Measurements from ENCODE around the gene SLC12A5. TPM values are rescaled to one million over a fixed set of nuclear protein-coding genes. Genes with fewer than 3 reads are reported as not detected.
A peak's percentile ranks its signal among the peaks of the same experiment; 100 is the strongest.

Gene SLC12A5
- total RNA-seq, 1 experiment from 2014 or later: not detected

DNA sequence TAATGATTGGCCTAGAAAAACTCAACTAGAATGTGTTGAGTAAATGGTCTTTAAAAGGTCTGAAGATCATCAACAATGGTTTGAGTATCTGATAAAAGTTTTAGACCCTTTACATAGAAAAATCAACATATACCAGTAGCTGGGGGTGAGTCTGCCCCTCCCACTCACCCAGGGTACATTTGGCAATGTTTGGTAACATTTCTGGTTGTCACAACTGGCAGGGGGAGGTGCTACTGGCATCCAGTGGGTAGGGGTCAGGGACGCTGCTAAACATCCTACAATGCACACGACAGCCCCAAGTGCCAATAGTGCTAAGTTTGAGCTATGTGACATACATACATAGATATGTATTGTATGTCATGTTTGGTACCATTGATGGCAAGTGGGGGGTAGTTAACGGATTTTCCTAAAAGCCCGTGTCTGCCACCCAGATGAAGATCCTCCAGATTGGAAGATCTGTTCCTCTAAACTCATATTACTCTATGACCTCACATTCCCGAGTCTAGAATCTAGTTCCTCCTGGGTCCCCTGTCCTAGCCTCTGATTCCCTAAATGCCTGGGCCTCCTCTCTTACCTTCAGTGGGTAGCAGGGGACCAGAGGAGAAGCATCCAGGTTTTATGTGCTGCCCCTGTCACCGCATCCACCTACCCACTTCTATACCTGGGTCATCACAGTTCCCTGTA is 22.9 kb upstream of the SLC12A5 start:
- no peak for DNase-seq (ENCODE audit: low spot score)

DNA sequence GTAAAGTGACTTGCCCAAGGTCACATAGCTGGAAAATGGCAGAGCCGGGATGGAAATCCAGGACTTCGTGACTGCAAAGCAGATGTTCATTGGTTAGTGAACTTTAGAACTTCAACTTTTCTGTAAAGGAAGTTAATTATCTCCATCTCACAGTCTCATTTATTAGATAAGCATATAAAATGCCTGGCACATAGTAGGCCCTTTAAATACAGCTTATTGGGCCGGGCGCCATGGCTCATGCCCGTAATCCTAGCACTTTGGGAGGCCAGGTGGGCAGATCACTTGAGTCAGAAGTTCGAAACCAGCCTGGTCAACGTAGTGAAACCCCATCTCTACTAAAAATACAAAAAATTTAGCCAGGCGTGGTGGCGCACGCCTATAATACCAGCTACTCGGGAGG is 22.1 kb upstream of the SLC12A5 start:
- DNase-seq (ENCODE audit: low spot score): no peak

DNA sequence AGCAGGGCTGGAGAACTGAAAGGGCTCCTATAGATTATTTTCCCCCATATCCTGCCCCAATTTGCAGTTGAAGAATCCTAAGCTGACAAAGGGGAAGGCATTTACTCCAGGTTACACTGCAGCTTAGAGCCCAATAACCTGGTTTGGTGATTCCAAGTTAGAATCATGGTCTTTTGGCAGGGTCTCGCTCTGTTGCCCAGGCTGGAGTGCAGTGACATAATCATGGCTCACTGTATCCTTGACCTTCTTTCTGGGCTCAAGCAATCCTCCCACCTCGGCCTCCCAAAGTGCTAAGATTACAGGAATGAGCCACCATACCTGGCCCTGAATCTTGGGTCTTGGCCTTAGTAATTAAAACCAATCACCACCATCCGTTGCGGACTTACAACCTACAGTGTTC is 21.3 kb upstream of the SLC12A5 start:
- DNase-seq (ENCODE audit: low spot score): no peak

DNA sequence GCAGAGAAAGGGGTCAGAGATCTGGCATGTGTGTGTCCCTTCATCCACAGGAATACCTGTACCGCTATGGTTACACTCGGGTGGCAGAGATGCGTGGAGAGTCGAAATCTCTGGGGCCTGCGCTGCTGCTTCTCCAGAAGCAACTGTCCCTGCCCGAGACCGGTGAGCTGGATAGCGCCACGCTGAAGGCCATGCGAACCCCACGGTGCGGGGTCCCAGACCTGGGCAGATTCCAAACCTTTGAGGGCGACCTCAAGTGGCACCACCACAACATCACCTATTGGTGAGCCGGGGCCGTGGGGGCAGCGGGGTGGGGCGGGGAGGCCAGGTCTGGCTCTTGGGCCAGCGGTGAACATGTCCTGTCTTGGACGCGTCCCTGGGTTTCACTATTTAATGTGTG is 19.2 kb upstream of the SLC12A5 start:
- DNase-seq (ENCODE audit: low spot score): no peak

DNA sequence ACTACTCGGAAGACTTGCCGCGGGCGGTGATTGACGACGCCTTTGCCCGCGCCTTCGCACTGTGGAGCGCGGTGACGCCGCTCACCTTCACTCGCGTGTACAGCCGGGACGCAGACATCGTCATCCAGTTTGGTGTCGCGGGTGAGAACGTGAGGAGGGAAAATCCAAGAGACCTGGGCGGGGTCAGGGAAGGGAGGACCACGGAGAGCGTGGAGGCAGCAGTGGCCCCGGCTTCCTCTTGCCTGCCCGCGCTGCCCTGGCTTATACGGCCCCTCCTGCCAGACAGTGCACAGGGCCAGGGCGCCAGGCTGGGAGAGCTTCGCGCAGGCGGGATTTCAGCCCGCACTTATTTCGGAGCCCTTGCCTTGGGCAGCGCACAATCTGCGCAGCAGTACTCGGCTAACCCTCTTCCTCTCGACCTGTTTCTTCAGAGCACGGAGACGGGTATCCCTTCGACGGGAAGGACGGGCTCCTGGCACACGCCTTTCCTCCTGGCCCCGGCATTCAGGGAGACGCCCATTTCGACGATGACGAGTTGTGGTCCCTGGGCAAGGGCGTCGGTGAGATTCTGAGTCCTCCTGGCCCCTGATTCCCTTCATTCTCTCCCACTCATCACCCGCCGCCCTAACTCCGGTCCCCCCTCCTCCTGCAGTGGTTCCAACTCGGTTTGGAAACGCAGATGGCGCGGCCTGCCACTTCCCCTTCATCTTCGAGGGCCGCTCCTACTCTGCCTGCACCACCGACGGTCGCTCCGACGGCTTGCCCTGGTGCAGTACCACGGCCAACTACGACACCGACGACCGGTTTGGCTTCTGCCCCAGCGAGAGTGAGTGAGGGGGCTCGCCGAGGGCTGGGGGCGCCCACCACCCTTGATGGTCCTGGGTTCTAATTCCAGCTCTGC is 18.3 kb upstream of the SLC12A5 start:
- no peak for DNase-seq (ENCODE audit: low spot score)

DNA sequence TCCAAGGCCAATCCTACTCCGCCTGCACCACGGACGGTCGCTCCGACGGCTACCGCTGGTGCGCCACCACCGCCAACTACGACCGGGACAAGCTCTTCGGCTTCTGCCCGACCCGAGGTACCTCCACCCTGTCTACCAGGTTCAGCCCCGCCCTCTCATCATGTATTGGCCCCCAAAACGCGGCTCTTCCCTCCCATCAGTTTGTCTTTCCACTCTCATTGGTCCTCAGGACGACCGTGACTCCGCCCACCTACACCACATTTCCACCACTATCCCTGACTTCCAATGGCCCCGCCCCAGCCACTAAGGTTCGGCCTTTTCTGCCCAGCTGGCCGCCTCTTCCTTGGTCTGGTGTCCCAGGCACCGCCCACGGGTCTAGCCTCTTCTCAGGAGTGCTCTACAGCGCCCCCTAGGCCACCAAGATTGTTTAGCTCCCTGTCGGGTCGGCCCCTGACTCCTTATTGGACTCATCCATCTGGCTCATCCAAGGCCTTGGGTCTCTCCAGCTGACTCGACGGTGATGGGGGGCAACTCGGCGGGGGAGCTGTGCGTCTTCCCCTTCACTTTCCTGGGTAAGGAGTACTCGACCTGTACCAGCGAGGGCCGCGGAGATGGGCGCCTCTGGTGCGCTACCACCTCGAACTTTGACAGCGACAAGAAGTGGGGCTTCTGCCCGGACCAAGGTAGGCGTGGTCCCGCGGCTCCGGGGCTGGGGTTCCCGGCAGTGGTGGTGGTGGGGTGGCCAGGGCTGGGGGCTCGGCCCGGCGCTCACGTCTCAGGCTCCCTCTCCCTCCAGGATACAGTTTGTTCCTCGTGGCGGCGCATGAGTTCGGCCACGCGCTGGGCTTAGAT is 17.2 kb upstream of the SLC12A5 start:
- peak; percentile 57 for DNase-seq (ENCODE audit: low spot score)

DNA sequence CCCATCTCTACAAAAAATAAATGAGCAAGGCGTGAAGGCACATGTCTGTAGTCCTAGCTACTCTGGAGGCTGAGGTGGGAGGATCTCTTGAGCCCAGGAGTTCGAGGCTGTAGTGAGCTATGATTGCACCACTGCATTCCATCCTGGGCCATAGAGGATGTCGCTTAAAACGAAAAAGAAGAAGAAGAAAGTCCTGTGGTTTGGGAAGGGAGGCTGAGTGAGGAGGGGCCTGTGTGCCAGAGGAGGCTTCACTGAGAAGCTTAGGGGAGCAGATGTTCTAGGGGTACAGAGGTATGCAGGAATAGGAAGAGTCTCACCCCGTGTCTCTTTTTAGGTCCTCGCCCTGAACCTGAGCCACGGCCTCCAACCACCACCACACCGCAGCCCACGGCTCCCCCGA is 16.1 kb upstream of the SLC12A5 start:
- DNase-seq (ENCODE audit: low spot score): no peak

DNA sequence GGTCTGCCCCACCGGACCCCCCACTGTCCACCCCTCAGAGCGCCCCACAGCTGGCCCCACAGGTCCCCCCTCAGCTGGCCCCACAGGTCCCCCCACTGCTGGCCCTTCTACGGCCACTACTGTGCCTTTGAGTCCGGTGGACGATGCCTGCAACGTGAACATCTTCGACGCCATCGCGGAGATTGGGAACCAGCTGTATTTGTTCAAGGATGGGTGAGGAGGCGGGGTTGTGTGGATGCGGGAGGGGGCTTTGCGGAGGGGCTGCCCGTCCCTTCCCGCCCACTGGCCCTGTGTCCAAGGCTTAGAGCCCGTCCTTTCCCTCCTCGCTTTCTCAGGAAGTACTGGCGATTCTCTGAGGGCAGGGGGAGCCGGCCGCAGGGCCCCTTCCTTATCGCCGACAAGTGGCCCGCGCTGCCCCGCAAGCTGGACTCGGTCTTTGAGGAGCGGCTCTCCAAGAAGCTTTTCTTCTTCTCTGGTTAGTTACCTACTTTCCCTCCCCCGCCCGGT is 15.6 kb upstream of the SLC12A5 start:
- DNase-seq (ENCODE audit: low spot score): no peak

DNA sequence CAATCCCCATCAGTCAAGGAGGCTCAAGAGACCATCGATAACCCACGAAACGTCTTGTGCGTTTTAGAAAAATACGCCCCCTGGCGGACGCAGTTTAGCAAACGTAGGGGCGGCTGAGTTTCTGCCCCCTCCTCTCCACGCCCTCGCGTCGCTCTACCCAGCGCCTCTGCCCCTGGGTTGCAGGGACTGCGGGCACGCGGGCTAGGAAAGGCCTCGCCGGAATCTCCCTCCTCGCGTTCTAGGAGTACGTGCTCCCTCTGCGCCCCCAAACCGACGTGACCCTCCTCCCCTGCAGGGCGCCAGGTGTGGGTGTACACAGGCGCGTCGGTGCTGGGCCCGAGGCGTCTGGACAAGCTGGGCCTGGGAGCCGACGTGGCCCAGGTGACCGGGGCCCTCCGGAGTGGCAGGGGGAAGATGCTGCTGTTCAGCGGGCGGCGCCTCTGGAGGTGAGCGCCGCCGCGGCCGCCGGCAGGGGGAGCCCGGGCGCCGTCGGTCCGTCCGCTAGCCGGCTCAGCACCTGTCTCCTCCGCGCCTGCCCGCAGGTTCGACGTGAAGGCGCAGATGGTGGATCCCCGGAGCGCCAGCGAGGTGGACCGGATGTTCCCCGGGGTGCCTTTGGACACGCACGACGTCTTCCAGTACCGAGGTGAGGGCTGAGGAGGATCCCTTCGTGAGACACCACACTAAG is 15.0 kb upstream of the SLC12A5 start:
- peak; percentile 82 for DNase-seq (ENCODE audit: low spot score)

DNA sequence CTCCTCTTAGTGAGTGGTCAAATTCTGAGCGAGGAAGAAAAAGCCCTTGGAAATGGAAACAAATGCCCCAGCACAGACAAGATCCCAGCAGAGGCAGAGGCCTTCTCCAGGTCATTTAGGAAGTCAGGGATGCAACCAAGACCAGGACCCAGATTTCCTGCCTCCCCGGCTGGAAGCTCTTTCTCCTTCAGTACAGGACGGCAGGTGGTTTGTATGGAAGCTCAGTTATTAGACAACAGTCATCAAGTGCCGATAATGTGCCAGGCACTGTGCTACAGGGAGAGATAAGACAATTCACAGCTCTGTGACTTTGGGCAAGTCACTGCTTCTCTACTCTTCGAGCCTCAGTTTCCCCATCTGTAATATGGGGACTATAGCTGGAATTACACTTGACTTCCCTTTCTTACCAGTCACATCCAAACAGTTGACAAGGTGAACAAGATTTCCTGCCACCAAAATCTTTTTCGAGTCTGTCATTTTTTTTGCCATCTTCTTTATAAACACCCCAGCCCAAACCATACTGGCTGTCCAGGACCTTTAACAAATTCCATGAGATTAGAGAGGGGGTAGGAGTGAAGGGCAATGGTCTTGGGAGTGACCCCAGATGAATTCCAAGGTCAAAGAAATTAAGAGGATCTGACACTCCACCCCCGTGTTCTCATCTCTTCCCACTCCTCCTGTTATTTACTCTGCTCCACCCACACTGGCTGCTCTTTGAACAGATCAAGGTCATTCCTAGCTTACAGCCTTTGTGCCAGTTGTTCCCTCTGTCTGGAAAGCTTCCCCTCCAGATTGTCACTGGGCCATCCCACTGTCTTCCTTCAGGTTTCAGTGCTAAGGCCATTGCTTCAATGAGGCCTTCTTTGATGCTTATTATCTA is 14.3 kb upstream of the SLC12A5 start:
- DNase-seq (ENCODE audit: low spot score): no peak

DNA sequence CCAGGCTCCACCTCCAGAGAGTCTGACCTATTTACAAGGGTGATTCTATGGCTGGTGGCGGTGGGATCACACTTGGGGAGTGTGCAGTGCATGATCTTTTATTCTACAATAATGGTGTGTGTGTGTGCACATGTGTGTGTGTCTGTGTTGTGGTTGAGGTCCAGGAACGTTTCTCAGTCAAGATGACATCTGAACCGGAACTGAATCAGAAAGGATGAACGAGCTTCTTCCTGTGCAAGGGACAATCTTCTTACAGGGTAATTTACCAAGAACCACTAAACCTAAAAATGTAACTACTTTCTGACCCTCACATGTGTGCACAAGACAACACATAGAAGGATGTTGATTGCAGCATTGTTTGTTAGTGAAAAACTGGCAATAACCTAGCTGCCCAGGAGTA is 11.7 kb upstream of the SLC12A5 start:
- DNase-seq (ENCODE audit: low spot score): no peak

DNA sequence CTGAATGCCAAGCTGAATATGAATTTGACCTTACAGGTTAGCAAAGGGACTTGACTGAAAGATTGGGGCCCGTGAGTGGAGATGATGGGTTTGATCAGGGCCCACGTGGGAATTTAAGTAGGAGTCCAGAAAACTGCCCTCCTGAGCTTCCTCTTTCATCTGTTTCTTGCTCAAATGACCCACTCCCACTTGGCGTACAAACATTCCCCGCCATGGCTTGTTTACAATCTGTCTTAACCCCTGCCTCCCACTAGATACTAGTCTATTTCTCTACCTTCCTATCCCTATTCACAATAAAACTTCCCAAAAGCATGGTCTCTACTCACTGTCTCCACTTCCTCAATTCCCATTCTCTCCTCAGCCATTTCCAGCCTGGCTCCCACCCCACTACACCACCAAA is 10.9 kb upstream of the SLC12A5 start:
- no peak for DNase-seq (ENCODE audit: low spot score)

DNA sequence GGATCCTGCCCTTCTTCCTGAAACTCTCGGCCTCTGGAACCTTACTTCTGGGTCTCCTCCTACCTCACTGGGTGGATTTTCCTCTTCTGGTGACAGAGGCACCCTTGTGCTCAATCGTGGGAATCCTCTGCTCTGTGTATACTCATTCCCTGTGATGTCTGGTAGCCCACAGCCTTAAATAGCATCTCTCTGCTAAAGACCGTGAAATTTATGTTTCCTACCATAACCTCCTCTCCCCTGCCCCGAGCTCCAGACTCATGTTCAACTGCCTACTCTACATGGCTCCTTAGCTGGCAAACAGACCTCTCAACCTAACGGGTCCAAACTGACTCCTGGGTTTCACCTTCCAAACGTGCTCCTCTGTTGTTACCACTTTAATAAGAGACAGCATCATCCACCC is 10.4 kb upstream of the SLC12A5 start:
- DNase-seq (ENCODE audit: low spot score): no peak

DNA sequence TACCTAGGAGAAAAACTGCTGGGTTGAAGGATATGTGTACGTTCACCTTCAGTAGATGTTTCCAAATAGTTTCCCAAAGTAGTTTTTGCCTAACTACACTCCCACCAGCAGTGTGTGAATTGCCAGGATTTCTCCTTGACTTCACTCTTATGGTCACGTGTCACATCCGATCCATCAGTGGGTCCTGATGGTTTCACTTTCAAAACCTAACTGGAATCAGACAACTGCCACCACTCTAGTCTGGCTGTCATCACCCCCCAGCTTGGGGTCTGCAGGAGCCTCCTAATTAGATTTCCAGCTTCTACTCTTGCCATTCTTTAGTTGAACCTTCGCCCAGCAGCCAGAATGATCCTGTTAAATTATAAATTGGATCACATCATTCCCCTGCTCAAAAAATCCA is 8.5 kb upstream of the SLC12A5 start:
- DNase-seq (ENCODE audit: low spot score): no peak

DNA sequence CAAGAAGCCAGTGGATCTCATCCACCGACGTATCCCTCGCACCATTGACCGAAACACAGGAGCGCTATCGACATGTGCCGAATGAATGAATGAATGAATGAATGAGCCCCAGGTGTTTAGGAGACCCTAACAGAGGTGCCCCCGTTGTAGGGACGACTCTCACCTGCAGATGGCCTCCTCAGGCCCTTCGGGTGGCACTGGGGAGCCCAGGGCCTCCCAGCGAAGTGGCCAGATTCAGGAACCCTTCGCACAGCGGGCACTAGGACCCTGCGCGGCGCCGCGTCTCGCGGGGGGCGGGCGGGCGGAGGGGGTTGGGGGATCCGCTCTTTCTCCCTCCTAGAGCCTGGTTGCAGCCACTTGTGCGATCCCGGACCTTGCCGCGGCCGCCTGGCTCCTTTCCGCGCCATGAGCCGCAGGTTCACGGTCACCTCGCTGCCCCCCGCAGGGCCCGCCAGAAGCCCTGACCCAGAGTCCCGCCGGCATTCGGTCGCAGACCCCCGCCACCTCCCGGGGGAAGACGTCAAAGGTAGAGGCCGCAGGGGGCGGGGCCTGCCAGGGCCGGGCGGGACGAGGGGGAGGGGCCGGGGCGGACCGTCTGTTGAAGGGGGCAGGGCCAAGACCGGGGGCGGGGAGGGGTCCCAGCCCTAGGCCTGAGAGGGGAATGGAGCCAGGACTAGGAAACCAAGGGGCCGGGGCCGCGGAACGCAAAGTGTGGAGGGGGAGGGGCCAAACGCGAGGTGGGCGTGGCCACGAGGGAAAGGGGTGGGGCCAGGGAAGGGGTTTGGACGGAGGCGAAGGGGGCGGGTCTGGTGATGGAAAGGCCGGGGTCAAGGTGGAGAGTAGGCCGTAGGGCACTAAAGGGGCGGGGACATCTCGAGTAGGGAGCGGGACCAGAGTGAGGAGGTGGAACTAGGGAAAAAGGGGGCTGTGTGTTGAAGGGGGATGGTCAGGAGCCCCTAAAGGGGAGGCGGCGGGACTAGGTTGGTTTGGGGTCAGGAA is 7.4 kb upstream of the SLC12A5 start:
- no peak for DNase-seq (ENCODE audit: low spot score)

DNA sequence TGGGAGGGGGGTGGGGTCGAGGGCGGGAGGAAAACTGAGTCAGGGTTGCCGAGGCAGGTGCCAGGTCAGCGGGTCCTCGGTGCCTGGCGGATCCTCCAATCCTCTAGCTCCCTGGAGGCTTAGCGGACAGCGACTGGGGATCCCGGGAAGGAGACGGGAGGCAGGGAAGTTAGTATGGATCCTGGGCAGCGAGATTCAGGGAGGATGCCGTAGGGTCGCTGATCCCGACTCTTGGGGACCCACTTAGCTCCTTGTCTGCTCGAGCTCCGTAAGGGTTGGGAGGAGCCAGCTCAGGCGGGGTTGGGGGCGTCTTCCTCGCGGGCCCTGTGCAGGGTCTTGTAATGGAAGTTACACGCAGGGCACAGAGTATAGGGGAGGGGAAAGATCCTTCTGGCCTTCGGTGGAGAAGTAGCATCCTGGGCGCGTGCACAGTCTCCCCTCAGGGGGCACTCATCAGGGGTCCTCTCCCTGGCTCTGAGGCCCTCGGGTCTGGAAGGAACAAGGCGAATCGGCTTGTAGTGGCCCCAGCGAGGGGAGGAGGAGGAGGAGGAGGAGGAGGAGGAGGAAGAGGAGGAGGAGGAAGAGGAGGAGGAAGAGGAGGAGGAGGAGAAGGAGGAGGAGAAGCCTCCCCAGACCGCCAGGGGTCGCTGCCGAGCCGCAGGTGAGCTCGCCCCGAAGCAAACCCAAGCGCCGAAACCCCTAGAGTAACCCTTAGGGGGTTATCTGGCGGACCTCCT is 6.4 kb upstream of the SLC12A5 start:
- DNase-seq (ENCODE audit: low spot score): peak; percentile 73

DNA sequence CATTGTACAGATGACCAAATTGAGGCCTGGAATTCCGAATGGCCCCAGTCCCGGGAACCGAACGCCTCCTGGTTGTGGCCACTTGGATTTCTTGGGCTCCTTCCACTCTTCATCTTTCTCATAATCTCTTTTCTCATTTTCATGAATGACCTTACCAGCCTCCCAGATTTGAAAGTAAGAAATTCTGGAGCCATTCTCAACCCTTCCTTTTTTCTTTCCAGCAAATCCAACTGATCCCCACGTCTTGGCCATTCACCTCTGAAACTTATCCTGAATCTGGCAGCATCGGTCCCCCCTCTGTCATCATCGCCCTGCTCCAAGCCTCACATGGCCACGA is 5.9 kb upstream of the SLC12A5 start:
- no peak for DNase-seq (ENCODE audit: low spot score)

DNA sequence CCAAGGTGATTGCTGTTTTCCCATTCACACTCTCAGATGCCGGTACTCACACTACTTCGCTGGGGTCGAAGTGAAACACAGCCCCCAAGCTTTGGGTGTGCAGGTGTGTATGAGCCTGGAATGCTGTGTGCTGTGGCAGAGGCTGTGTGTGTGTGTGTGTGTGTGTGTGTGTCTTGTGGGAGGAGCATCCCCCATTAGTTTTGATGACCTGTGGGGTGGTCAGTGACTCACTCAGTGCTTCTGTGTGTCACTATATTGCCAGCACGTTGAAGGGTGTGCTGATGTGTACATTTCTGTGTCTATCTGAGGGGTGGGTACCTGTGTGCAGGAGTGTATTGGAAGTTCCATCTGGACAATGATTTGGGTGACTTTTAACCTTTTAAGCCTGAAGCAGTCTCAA is 5.0 kb upstream of the SLC12A5 start:
- no peak for DNase-seq (ENCODE audit: low spot score)

DNA sequence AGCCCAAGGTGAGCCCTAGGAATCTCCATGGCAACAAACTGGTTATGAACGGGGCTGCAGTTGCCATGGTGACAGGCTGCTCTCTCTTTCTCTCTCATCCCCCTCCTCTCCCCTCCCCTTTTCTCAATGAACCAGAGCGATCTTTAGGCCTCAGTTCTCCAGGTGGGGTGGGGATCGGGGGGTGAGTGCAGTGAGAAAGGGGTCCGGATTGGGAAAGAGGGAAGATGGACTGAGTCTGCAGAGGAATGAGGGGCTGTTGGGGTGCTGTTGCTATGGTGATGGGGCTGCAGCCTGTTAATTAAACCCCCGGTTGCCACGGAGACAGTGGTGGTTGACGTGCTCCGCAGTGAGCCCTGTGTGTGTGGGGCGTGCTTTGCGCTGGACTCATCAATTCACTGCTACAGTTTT is 3.6 kb upstream of the SLC12A5 start:
- DNase-seq (ENCODE audit: low spot score): no peak

Measured in HT-29 (cell line).